ENCODE results near the gene GRIN2C. TPM values are rescaled to one million over a fixed set of nuclear protein-coding genes. Genes with fewer than 3 reads are reported as not detected.

The GRIN2C gene
- total and polyA plus RNA-seq, 12 donors, result 0.42 to 16.4 (median 3.2) TPM

GRCh38 chr17:74877592-74878548 is 18.2 kb upstream of the GRIN2C start:
- 36 to 48% (median 39%) methylated on average over 6 to 19 of the region's 19 CpGs for WGBS, 4 donors
- peak; percentile 43 to 83 (median 79) for DNase-seq
- Histone ChIP-seq H3K27ac (peak overlapping the region in 4 of 5 donors; percentile 21 to 94 (median 56)), H3K4me1 (replicated peaks in 1 of 2) (peaks cover 28 to 29% of the 10 kb centered on the region in 2 donors), H3K27me3 (no peaks in the 10 kb centered on the region), H3K9me3 (replicated peaks in 1 of 3) (no peaks in the 10 kb centered on the region), H3K36me3 (replicated peaks in 1 of 2) (no peaks in the 10 kb centered on the region), H3K4me3 (no peak overlapping the region)
- intact Hi-C loops (cut with DNase I), result no loop called here
- no peak for TF ChIP-seq POLR2A (IDR thresholded peaks at IDR 0.05)
- TF ChIP-seq, protein P1, sequence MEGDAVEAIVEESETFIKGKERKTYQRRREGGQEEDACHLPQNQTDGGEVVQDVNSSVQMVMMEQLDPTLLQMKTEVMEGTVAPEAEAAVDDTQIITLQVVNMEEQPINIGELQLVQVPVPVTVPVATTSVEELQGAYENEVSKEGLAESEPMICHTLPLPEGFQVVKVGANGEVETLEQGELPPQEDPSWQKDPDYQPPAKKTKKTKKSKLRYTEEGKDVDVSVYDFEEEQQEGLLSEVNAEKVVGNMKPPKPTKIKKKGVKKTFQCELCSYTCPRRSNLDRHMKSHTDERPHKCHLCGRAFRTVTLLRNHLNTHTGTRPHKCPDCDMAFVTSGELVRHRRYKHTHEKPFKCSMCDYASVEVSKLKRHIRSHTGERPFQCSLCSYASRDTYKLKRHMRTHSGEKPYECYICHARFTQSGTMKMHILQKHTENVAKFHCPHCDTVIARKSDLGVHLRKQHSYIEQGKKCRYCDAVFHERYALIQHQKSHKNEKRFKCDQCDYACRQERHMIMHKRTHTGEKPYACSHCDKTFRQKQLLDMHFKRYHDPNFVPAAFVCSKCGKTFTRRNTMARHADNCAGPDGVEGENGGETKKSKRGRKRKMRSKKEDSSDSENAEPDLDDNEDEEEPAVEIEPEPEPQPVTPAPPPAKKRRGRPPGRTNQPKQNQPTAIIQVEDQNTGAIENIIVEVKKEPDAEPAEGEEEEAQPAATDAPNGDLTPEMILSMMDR (IDR thresholded peaks at IDR 0.05), result no peak

- TF ChIP-seq, protein P1 (IDR thresholded peaks at IDR 0.05), result no peak
- peak in 1 of 2 donors; percentile 11 for TF ChIP-seq POLR2A (IDR thresholded peaks at IDR 0.05)
- peaks cover 29 to 38% of the 10 kb centered on the region in 2 donors for H3K4me1 ChIP-seq (replicated peaks in 1 of 2)
- 31 to 59% (median 38%) methylated on average over 5 to 6 of the region's 6 CpGs for WGBS, 4 donors
Observed at GRCh38 chr17:74875977-74876593, 16.4 kb upstream of the GRIN2C start.

DNA sequence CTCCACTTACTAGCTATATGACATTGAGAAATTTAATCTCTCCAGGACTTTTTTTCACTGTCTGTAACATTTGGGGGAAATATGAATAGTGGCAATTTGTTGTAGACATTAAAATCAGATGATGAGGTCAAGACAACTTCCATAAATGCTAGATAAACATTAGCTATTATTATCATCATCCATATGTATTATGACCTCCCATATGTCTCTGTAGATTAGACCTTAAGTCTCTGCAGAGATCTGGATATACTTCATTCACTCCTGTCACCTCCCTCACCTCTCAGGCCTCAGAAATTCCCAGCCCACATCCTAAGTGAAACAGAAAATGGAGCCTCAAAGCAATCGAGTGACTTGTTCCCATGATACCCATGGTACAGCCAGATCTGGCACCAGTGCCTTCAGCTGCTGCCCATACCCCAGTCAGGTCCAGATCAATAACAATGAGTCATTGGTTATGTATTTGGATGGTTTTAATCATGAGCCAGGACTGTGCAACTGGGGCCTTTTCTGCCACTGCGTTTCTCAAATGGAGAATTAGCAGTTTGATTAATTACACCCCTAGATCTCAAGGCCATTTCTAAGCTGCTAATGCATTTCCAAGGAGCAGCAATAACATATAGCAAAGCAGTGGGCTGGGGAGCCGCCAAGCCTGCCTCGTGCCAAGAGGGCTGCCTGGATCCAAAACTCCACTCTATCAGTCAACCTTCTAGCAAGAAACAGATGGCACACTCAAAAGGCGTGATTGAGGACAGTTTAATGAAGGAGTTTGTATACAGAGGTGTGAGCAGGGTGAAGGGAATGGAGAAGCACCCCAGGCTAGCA is 15.7 kb upstream of the GRIN2C start:
- TF ChIP-seq, protein P1 (IDR thresholded peaks at IDR 0.05), result no peak
- TF ChIP-seq POLR2A (IDR thresholded peaks at IDR 0.05), result peak in 1 of 2 donors; percentile 42
- intact Hi-C loops (cut with DNase I), result no loop called here
- peaks cover 29 to 38% of the 10 kb centered on the region in 2 donors for H3K4me1 ChIP-seq (replicated peaks in 1 of 2)
- no peaks in the 10 kb centered on the region for H3K9me3 ChIP-seq (replicated peaks in 1 of 3)
- peak in 6 of 7 donors; percentile 26 to 87 (median 72) for DNase-seq
- no peaks in the 10 kb centered on the region for H3K27me3 ChIP-seq
- 14 to 26% (median 24%) methylated on average over 5 of the region's 5 CpGs for WGBS, 4 donors
- no peaks in the 10 kb centered on the region for H3K36me3 ChIP-seq (replicated peaks in 1 of 2)
- no peak overlapping the region for H3K4me3 ChIP-seq
- H3K27ac ChIP-seq, result peak overlapping the region; percentile 28 to 94 (median 76)

More at GRCh38 chr17:74875977-74876593, 16.4 kb upstream of the GRIN2C start:
- Histone ChIP-seq H3K4me3 (no peak overlapping the region), H3K9me3 (replicated peaks in 1 of 3) (no peaks in the 10 kb centered on the region), H3K27ac (peak overlapping the region; percentile 28 to 94 (median 76)), H3K36me3 (replicated peaks in 1 of 2) (no peaks in the 10 kb centered on the region), H3K27me3 (no peaks in the 10 kb centered on the region)
- peak in 3 of 7 donors; percentile 43 to 61 (median 59) for DNase-seq
- intact Hi-C loops (cut with DNase I), result no loop called here
